GM18909 (cell line): Measurements from ENCODE around the gene FOXR1.

Source experiments
- ATAC-seq: cut with Tn5 transposase; IDR thresholded peaks from one replicate; pipeline ENCODE4 v1.9.1; 2021; ENCODE audit warnings: mild to moderate bottlenecking; ENCODE audit not compliant: unreplicated experiment, poor library complexity

Gene FOXR1

GRCh38 chr11:119024430-119025098 is 53.0 kb downstream of the FOXR1 start:
- no peak for ATAC-seq

- ATAC-seq = no peak
These were observed 53.5 kb downstream of the FOXR1 start for GRCh38 chr11:119025099-119025473.

GRCh38 chr11:119025541-119025940 is 54.0 kb downstream of the FOXR1 start:
- no peak for ATAC-seq

GRCh38 chr11:119025978-119026766 is 54.6 kb downstream of the FOXR1 start:
- ATAC-seq = no peak

- ATAC-seq = no peak
These were observed 55.4 kb downstream of the FOXR1 start for GRCh38 chr11:119026970-119027369.

- ATAC-seq = no peak
These were observed 56.2 kb downstream of the FOXR1 start for GRCh38 chr11:119027561-119028345.

- no peak for ATAC-seq
These were observed 56.9 kb downstream of the FOXR1 start for GRCh38 chr11:119028346-119029068.

- no peak for ATAC-seq
These were observed 57.4 kb downstream of the FOXR1 start for GRCh38 chr11:119029069-119029339.

GRCh38 chr11:119029340-119030028 is 57.9 kb downstream of the FOXR1 start:
- no peak for ATAC-seq

GRCh38 chr11:119030029-119030328 is 58.4 kb downstream of the FOXR1 start:
- ATAC-seq = peak; percentile 16

- peak; percentile 87 for ATAC-seq
These were observed 58.9 kb downstream of the FOXR1 start, which contains the start of gene SLC37A4 for GRCh38 chr11:119030329-119031047. Gene SLC37A4, minus strand, starts transcription at chr11:119030877.
